Vagina (tissue), 2 donors: ENCODE measurements around the gene ZNF615. TPM values are rescaled to one million over a fixed set of nuclear protein-coding genes. Genes with fewer than 3 reads are reported as not detected.

Experiments used
- DNase-seq, 2 donors: peaks; one replicate each; pipeline ENCODE4 v3.0.0-alpha.2; 2017; ENCODE audit errors: extremely low spot score in 2 of 2
- H3K27ac ChIP-seq: fragments of 200-600 bp; sonication (generic); one replicate; pipeline ENCODE4 v1.5.1; 2019
- H3K27me3 ChIP-seq: fragments of 200-600 bp; sonication (generic); one replicate; pipeline ENCODE4 v1.5.1; 2019
- H3K36me3 ChIP-seq, 2 donors: fragments of 200-600 bp; sonication (generic); one replicate each; pipeline ENCODE4 v1.5.1; 2017 to 2019
- H3K4me1 ChIP-seq: fragments of 200-600 bp; sonication (generic); one replicate; pipeline ENCODE4 v1.5.1; 2019
- H3K4me3 ChIP-seq, 2 donors: fragments of 200-600 bp; sonication (generic); 1 replicate in 1 of 2; 2 replicates in 1 of 2; pipeline ENCODE4 v1.5.1; 2016 to 2019
- H3K9me3 ChIP-seq: fragments of 200-600 bp; sonication (generic); one replicate; pipeline ENCODE4 v1.5.1; 2019
- POLR2A ChIP-seq, 2 donors: fragments of 450-650 bp; IDR thresholded peaks; one replicate each; pipeline ENCODE4 v1.6.1; 2017; ENCODE audit warnings: antibody characterized with exemption in 2 of 2, mild to moderate bottlenecking in 2 of 2, moderate library complexity in 2 of 2
- POLR2AphosphoS5 ChIP-seq, 2 donors: sonication (generic); formaldehyde crosslinking; IDR thresholded peaks; one replicate each; pipeline ENCODE4 v1.9.0; 2017; ENCODE audit warnings: antibody characterized with exemption in 2 of 2, mild to moderate bottlenecking in 2 of 2, low read depth in 1 of 2; ENCODE audit not compliant: insufficient read depth in 1 of 2
- intact Hi-C: fragments of 100-400 bp; cut with DNase I; formaldehyde crosslinking; loops from one replicate; pipeline ENCODE4 v1.15.1; 2023
- total RNA-seq: library from RNA; depleted of rRNA; stranded (reverse); fragments of >200 nt; gene quantifications from one replicate; pipeline ENCODE4 v1.2.3, GENCODE V29; 2016
- TF ChIP-seq, protein P1 (sequence below), 3 experiments: fragments of 450-650 bp in 2 of 3; fragments of 200-600 bp in 1 of 3; sonication (generic) in 1 of 3; IDR thresholded peaks; one replicate each; pipeline ENCODE4 v1.5.1; 2017 to 2019; ENCODE audit warnings: antibody characterized with exemption in 3 of 3, mild to moderate bottlenecking in 2 of 3, moderate library complexity in 2 of 3

ZNF615 gene
- total RNA-seq, 1 donor from 2014 or later = 6.4 TPM

GRCh38 chr19:51944798-51945552, 63.0 kb downstream of the ZNF615 start:
- Histone ChIP-seq H3K4me1 (no peaks in the 10 kb centered on the region), H3K27me3 (no peaks in the 10 kb centered on the region), H3K9me3 (peaks cover 94% of the 10 kb centered on the region), H3K36me3 (peaks cover 23 to 59% of the 10 kb centered on the region in 2 donors), H3K4me3 (no peak overlapping the region), H3K27ac (no peak overlapping the region)
- intact Hi-C loops = no loop called here
- TF ChIP-seq POLR2AphosphoS5 (IDR thresholded peaks at IDR 0.05; ENCODE audit: insufficient read depth in 1 of 2, low read depth in 1 of 2) (no peak), POLR2A (IDR thresholded peaks at IDR 0.05) (no peak)
- TF ChIP-seq, protein P1, sequence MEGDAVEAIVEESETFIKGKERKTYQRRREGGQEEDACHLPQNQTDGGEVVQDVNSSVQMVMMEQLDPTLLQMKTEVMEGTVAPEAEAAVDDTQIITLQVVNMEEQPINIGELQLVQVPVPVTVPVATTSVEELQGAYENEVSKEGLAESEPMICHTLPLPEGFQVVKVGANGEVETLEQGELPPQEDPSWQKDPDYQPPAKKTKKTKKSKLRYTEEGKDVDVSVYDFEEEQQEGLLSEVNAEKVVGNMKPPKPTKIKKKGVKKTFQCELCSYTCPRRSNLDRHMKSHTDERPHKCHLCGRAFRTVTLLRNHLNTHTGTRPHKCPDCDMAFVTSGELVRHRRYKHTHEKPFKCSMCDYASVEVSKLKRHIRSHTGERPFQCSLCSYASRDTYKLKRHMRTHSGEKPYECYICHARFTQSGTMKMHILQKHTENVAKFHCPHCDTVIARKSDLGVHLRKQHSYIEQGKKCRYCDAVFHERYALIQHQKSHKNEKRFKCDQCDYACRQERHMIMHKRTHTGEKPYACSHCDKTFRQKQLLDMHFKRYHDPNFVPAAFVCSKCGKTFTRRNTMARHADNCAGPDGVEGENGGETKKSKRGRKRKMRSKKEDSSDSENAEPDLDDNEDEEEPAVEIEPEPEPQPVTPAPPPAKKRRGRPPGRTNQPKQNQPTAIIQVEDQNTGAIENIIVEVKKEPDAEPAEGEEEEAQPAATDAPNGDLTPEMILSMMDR (IDR thresholded peaks at IDR 0.05) = no peak
- no peak for DNase-seq

Other genes starting within 250 kb of the ZNF615 start
- not detected for gene FPR2, start 247.0 kb downstream of the ZNF615 start, total RNA-seq
- gene FPR3, start 213.1 kb downstream of the ZNF615 start, total RNA-seq = 4.2 TPM
- 14.2 TPM for gene ZNF577, start 120.3 kb downstream of the ZNF615 start, total RNA-seq
- 13.5 TPM for gene ZNF649, start 103.2 kb downstream of the ZNF615 start, total RNA-seq
- 4.2 TPM for gene ZNF613, start 80.7 kb downstream of the ZNF615 start, total RNA-seq
- 8.6 TPM for gene ZNF350, start 21.4 kb downstream of the ZNF615 start, total RNA-seq
- gene ZNF614, start 20.2 kb upstream of the ZNF615 start, total RNA-seq = 5.9 TPM
- gene ZNF432, start 40.6 kb upstream of the ZNF615 start, total RNA-seq = 14.0 TPM
- 24.1 TPM for gene ZNF841, start 87.6 kb upstream of the ZNF615 start, total RNA-seq
- gene ZNF616, start 131.7 kb upstream of the ZNF615 start, total RNA-seq = 2.7 TPM
- 3.9 TPM for gene ZNF836, start 163.4 kb upstream of the ZNF615 start, total RNA-seq
- gene PPP2R1A, start 181.8 kb upstream of the ZNF615 start, total RNA-seq = 163 TPM